T-helper 1 cell treated with Interleukin-12 subunit alpha and Interleukin-12 subunit beta and Interleukin-4 antibody, amounts not matched to agents 30 μg/mL and 1 μg/mL, for 36 hours (primary cell): ENCODE data around the gene HYCC2.
A peak's percentile ranks its signal among the peaks of the same experiment; 100 is the strongest.
"Not testable (repeated sequence)": the region's sequence is repeated elsewhere in the genome, so short reads cannot be mapped to it uniquely, and the experiment has no call there.

Experiments used
- H3K27ac Mint-ChIP-seq: one replicate; pipeline ENCODE4 v1.8.0; 2021; ENCODE audit warnings: mild to moderate bottlenecking, mixed read lengths
- H3K27me3 Mint-ChIP-seq: one replicate; pipeline ENCODE4 v1.8.0; 2021; ENCODE audit warnings: low read depth, mixed read lengths
- H3K36me3 Mint-ChIP-seq: one replicate; pipeline ENCODE4 v1.8.0; 2021; ENCODE audit warnings: low read depth, mixed read lengths
- H3K4me1 Mint-ChIP-seq: one replicate; pipeline ENCODE4 v1.8.0; 2021; ENCODE audit warnings: low read depth, mixed read lengths
- H3K4me3 Mint-ChIP-seq: one replicate; pipeline ENCODE4 v1.8.0; 2021; ENCODE audit warnings: mild to moderate bottlenecking, moderate library complexity, mixed read lengths
- H3K9me3 Mint-ChIP-seq: one replicate; pipeline ENCODE4 v1.8.0; 2021; ENCODE audit warnings: mixed read lengths

The HYCC2 gene

DNA sequence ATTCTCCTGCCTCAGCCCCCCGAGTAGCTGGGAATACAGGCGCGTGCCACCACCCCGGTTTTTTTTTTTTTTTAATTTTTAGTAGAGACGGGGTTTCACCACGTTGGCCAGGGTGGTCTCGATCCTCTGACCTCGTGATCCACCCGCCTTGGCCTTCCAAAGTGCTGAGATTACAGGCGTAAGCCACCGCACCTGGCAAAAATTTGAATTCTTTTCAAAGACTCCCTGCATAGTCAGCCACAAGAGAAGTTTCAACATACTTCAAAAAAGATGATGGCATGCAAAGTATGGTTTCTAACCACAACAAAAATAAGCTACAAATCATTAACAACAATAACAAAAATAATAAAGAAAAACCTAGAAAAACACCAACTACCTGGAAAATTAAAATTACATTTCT is 22.0 kb downstream of the HYCC2 start:
- H3K9me3 Mint-ChIP-seq: peaks cover 16% of the 10 kb centered on the region
- H3K27me3 Mint-ChIP-seq: no peaks in the 10 kb centered on the region
- peaks cover 11% of the 10 kb centered on the region for H3K4me1 Mint-ChIP-seq

DNA sequence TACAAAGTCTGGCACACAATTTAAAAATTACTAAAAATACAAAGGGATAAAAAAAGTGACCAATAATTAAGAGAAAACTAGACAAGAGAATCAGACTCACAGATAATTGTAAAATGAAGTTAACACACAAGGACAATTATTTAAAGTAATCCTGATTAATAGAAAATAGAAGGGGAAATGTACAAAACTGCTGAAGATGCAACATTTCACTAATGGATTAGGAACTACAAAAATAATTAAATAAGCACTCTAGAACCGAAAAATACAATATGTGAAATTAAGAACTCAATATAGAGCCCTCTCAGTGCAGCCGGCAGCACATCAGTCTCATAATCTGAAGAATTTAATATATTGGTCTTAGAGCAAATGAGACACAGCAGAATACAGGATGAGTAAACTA is 24.6 kb downstream of the HYCC2 start:
- Mint-ChIP-seq H3K27me3 (no peaks in the 10 kb centered on the region), H3K4me1 (peaks cover 5% of the 10 kb centered on the region), H3K9me3 (peaks cover 16% of the 10 kb centered on the region), H3K36me3 (peaks cover 30% of the 10 kb centered on the region), H3K27ac (no peak overlapping the region), H3K4me3 (no peak overlapping the region)

More for the DNA sequence above, 22.0 kb downstream of the HYCC2 start:
- H3K36me3 Mint-ChIP-seq: peaks cover 32% of the 10 kb centered on the region
- H3K27ac Mint-ChIP-seq: no peak overlapping the region
- no peak overlapping the region for H3K4me3 Mint-ChIP-seq

DNA sequence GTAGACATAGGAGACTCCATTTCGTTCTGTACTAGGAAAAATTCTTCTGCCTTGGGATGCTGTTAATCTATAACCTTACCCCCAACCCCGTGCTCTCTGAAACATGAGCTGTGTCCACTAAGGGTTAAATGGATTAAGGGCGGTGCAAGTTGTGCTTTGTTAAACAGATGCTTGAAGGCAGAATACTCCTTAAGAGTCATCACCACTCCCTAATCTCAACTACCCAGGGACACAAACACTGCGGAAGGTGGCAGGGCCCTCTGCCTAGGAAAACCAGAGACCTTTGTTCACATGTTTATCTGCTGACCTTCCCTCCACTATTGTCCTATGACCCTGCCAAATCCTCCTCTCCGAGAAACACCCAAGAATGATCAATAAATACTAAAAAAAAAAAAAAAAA is 28.4 kb downstream of the HYCC2 start:
- H3K4me1 Mint-ChIP-seq, H3K27ac Mint-ChIP-seq, H3K27me3 Mint-ChIP-seq, H3K4me3 Mint-ChIP-seq: not testable (repeated sequence)
- Mint-ChIP-seq H3K36me3 (peaks cover 38% of the 10 kb centered on the region), H3K9me3 (peaks cover 19% of the 10 kb centered on the region)

DNA sequence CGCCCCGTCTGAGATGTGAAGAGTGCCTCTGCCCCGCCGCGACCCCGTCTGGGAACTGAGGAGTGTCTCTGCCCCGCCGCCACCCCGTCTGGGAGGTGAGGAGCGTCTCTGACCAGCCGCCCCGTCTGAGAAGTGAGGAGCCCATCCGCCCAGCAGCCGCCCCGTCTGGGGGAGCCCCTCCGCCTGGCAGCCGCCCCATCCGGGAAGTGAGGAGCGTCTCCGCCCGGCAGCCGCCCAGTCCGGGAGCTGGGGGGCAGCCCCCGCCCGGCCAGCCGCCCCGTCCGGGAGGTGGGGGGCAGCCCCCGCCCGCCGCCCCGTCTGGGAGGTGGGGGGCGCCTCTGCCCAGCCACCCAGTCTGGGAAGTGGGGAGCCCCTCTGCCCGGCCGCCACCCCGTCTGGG is 29.0 kb downstream of the HYCC2 start:
- H3K36me3 Mint-ChIP-seq: peaks cover 34% of the 10 kb centered on the region
- H3K27ac Mint-ChIP-seq, H3K4me3 Mint-ChIP-seq, H3K27me3 Mint-ChIP-seq, H3K4me1 Mint-ChIP-seq: not testable (repeated sequence)
- H3K9me3 Mint-ChIP-seq: peaks cover 13% of the 10 kb centered on the region

DNA sequence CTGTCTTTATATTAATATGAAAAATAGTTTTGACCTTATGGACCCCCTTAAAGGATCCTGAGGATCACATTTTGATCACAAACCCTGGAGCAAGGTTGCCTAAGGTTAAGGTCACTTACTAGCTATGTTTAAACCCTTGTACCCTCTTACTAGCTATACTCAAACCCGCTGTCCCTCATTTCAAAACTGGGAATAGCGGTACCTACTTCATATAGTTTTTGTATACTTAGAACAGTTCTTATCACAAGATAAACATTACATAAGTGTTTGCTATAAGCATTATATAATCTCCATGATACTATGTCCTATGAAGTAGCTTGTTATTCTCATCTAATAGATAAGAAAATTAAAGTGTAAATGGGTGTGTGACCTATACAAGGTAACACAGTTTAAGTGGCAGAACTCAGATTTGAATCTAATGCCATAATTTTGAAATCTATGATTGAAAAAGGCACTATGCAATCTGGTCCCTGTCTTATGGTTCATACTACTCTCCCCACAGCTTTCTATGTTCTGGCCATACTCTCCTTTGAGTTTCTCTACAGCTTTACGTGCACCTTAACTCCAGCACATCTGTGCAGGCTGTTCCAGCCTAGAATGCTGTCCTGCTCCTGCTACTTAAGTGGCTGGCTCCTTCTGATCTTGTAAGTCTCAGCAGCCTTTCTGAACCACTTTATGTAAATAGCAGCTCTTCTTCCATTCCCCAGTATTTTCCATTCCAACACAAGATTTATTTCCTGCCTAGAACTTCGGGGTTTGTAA is 30.4 kb downstream of the HYCC2 start:
- Mint-ChIP-seq H3K27me3 (no peaks in the 10 kb centered on the region), H3K4me1 (peaks cover 5% of the 10 kb centered on the region), H3K36me3 (peaks cover 29% of the 10 kb centered on the region), H3K9me3 (peaks cover 8% of the 10 kb centered on the region), H3K27ac (no peak overlapping the region), H3K4me3 (no peak overlapping the region)

DNA sequence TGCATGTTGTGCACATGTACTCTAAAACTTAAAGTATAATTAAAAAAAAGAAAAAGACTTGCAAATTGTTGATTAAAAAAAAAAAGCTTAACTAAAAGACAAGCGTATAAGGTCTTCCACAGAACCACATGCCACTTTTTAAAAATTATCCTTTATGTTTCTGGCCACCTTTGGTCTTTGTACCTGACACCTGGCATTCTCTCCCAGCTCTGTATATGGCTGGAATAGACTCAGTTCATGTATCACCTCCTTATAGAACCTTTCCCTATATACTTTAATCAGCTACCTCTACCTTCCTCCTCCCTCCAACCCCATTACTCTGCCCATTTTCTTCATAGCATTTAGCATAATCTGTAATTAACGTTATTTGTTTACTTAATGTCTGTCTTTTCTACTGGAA is 32.6 kb downstream of the HYCC2 start:
- Mint-ChIP-seq H3K4me1 (peaks cover 7% of the 10 kb centered on the region), H3K27ac (no peak overlapping the region), H3K36me3 (peaks cover 37% of the 10 kb centered on the region), H3K27me3 (no peaks in the 10 kb centered on the region), H3K9me3 (peaks cover 14% of the 10 kb centered on the region), H3K4me3 (no peak overlapping the region)

DNA sequence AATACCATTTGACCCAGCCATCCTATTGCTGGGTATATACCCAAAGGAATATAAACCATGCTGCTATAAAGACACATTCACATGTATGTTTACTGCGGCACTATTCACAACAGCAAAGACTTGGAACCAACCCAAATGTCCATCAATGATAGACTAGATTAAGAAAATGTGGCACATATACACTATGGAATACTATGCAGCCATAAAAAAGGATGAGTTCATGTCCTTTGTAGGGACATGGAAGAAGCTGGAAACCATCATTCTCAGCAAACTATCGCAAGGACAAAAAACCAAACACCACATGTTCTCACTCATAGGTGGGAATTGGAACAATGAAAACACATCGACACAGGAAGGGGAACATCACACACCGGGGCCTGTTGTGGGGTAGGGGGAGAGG is 33.1 kb downstream of the HYCC2 start:
- H3K27me3 Mint-ChIP-seq, H3K4me3 Mint-ChIP-seq, H3K27ac Mint-ChIP-seq, H3K4me1 Mint-ChIP-seq: not testable (repeated sequence)
- Mint-ChIP-seq H3K36me3 (peaks cover 37% of the 10 kb centered on the region), H3K9me3 (peaks cover 15% of the 10 kb centered on the region)

DNA sequence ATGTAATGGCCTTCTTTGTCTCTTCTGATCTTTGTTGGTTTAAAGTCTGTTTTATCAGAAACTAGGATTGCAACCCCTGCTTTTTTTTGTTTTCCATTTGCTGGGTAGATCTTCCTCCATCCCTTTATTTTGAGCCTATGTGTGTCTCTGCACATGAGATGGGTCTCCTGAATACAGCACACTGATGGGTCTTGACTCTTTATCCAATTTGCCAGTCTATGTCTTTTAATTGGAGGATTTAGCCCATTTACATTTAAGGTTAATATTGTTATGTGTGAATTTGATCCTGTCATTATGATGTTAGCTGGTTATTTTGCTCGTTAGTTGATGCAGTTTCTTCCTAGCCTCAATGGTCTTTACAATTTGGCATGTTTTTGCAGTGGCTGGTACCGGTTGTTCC is 37.1 kb downstream of the HYCC2 start:
- H3K4me3 Mint-ChIP-seq, H3K27ac Mint-ChIP-seq, H3K27me3 Mint-ChIP-seq, H3K4me1 Mint-ChIP-seq: not testable (repeated sequence)
- peaks cover 21% of the 10 kb centered on the region for H3K9me3 Mint-ChIP-seq
- H3K36me3 Mint-ChIP-seq: peaks cover 35% of the 10 kb centered on the region

DNA sequence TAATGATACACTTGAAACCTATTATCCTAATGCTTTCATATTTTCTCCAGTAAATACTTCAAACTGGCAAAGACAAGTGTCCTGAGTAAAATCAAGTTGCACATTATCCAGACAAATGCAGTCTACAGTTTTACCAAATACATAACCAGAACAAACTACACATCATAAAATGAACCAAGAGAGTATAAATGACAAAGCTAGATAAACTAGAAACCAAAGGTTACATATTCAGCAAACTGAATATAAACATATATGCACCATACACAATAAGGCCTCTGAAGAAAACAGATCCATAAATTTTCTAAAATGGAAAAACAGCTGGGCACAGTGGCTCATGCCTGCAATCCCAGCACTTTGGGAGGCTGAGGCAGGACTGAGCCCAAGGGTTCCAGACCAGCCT is 47.0 kb downstream of the HYCC2 start:
- Mint-ChIP-seq H3K4me1 (peaks cover 25% of the 10 kb centered on the region), H3K36me3 (peaks cover 34% of the 10 kb centered on the region), H3K27ac (no peak overlapping the region), H3K27me3 (no peaks in the 10 kb centered on the region), H3K4me3 (no peak overlapping the region), H3K9me3 (peaks cover 5% of the 10 kb centered on the region)

DNA sequence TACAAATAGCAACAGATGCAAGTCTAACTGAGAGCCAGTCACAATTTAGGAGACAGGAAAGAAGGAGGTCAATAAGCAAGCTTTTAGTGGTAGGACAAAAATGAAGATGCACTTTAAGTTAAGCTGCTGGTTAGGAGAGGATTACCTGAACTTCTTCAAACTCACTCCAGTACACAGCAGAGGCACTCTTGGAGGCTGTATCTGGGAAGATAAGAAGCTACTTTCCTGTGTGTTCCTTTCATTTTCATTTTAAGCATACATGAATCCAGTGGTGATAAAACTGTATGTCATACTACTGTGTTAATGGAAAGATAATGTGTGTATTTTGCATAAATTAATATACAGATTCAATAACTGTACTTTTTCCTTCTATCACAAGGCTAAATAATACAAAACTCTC is 49.6 kb downstream of the HYCC2 start:
- H3K4me1 Mint-ChIP-seq: peaks cover 22% of the 10 kb centered on the region
- peaks cover 26% of the 10 kb centered on the region for H3K36me3 Mint-ChIP-seq
- H3K27ac Mint-ChIP-seq: peak overlapping the region; percentile 13
- no peak overlapping the region for H3K4me3 Mint-ChIP-seq
- H3K27me3 Mint-ChIP-seq: no peaks in the 10 kb centered on the region
- peaks cover 3% of the 10 kb centered on the region for H3K9me3 Mint-ChIP-seq
